H1 (cell line): ENCODE measurements around the gene RRAD. TPM values are rescaled to one million over a fixed set of nuclear protein-coding genes. Genes with fewer than 3 reads are reported as not detected.
A peak's percentile ranks its signal among the peaks of the same experiment; 100 is the strongest.

ENCODE experiments used
- CTCF ChIA-PET: fragments of 300-600 bp; sonication (Branson Sonifier 250); formaldehyde crosslinking; loops from one replicate; lab custom pipeline; 2021; ENCODE audit not compliant: partially characterized antibody; lab: Charles Lee
- POLR2A ChIA-PET: fragments of 300-600 bp; sonication (Branson Sonifier 250); formaldehyde crosslinking; loops from one replicate; lab custom pipeline; 2021; ENCODE audit warnings: inconsistent platforms; ENCODE audit not compliant: partially characterized antibody; lab: Charles Lee
- DNase-seq, 2 experiments: peaks; one replicate each; pipeline versions ENCODE4 v3.0.0 to v3.0.0-alpha.2; 2010 to 2022; ENCODE audit warnings: low spot score in 2 of 2, low read depth in 1 of 2, mixed read lengths in 1 of 2
- FAIRE-seq: peaks from 2 replicates; lab custom pipeline; 2011; peaks lifted over from hg19 to GRCh38; lab: Jason Lieb, UNC
- H2AFZ ChIP-seq: 2 replicates; pipeline ENCODE4 v1.8.1; 2012; ENCODE audit warnings: low read length, inconsistent platforms
- H2AK5ac ChIP-seq: 2 replicates; pipeline ENCODE4 v1.6.1; 2013; ENCODE audit warnings: low read depth, low read length
- H2BK120ac ChIP-seq: replicated peaks from 2 replicates; pipeline ENCODE3; 2013; ENCODE audit warnings: low read depth, low read length, inconsistent platforms
- H2BK12ac ChIP-seq: 2 replicates; pipeline ENCODE4 v1.6.1; 2013; ENCODE audit warnings: low read depth, low read length
- H2BK15ac ChIP-seq: 2 replicates; pipeline ENCODE4 v1.6.1; 2013; ENCODE audit warnings: low read length
- H2BK20ac ChIP-seq: 2 replicates; pipeline ENCODE4 v1.6.1; 2013; ENCODE audit warnings: low read length
- H2BK5ac ChIP-seq: 2 replicates; pipeline ENCODE4 v1.6.1; 2013; ENCODE audit warnings: low read depth, low read length
- H3K14ac ChIP-seq: 2 replicates; pipeline ENCODE4 v1.6.1; 2013; ENCODE audit warnings: inconsistent platforms; ENCODE audit not compliant: insufficient read length
- H3K18ac ChIP-seq: 2 replicates; pipeline ENCODE4 v1.6.1; 2013; ENCODE audit warnings: low read length; ENCODE audit errors: extremely low read depth
- H3K23ac ChIP-seq: 2 replicates; pipeline ENCODE4 v1.6.1; 2013; ENCODE audit warnings: inconsistent platforms; ENCODE audit not compliant: insufficient read length
- H3K23me2 ChIP-seq: 2 replicates; pipeline ENCODE4 v1.6.1; 2013; ENCODE audit warnings: low read depth, low read length
- H3K27ac ChIP-seq: 2 replicates; pipeline ENCODE4 v1.6.1; 2011; ENCODE audit warnings: low read depth, low read length, inconsistent platforms
- H3K27me3 ChIP-seq, 4 experiments: replicated peaks in 1 of 4; 1 replicate in 1 of 4; 2 replicates in 3 of 4; pipeline versions ENCODE4 v1.6.1 to v1.8.1; 2011 to 2013; ENCODE audit warnings: low read length in 3 of 4, mild to moderate bottlenecking in 3 of 4, inconsistent platforms in 2 of 4, mixed read lengths in 2 of 4, moderate library complexity in 1 of 4; ENCODE audit not compliant: control insufficient read depth in 3 of 4, insufficient read depth in 3 of 4; ENCODE audit errors: extremely low read depth in 1 of 4
- H3K36me3 ChIP-seq, 4 experiments: 2 replicates each; pipeline versions ENCODE4 v1.6.1 to v1.8.1; 2011 to 2013; ENCODE audit warnings: mild to moderate bottlenecking in 4 of 4, low read length in 3 of 4, moderate library complexity in 2 of 4, control low read depth in 1 of 4, inconsistent platforms in 1 of 4; ENCODE audit not compliant: insufficient read depth in 4 of 4, control insufficient read depth in 2 of 4
- H3K4ac ChIP-seq: replicated peaks from 2 replicates; pipeline ENCODE3; 2013; ENCODE audit warnings: low read length, low read depth, mixed read lengths, inconsistent platforms; ENCODE audit not compliant: insufficient read length
- H3K4me1 ChIP-seq, 4 experiments: replicated peaks in 1 of 4; 1 replicate in 1 of 4; 2 replicates in 3 of 4; pipeline versions ENCODE4 v1.6.1 to v1.8.1; 2011 to 2013; ENCODE audit warnings: low read length in 3 of 4, inconsistent platforms in 2 of 4, mixed read lengths in 1 of 4; ENCODE audit not compliant: insufficient read depth in 4 of 4, control insufficient read depth in 3 of 4
- H3K4me2 ChIP-seq, 2 experiments: 2 replicates each; pipeline versions ENCODE4 v1.6.1 to v1.8.1; 2011 to 2013; ENCODE audit warnings: low read depth in 2 of 2, low read length in 2 of 2, control low read depth in 1 of 2, inconsistent platforms in 1 of 2, mild to moderate bottlenecking in 1 of 2; ENCODE audit not compliant: insufficient read depth in 1 of 2
- H3K4me3 ChIP-seq, 4 experiments: fragments of 200-600, 300-600 bp in 1 of 4; sonication (generic), shearing (Covaris generic), sonication (Bioruptor Twin) in 1 of 4; 2 replicates each; pipeline versions ENCODE4 v1.5.1 to v1.8.1; 2011 to 2016; ENCODE audit warnings: low read length in 4 of 4, low read depth in 3 of 4, control low read depth in 2 of 4, inconsistent platforms in 2 of 4, mild to moderate bottlenecking in 2 of 4, mixed read lengths in 1 of 4, moderate library complexity in 1 of 4; ENCODE audit not compliant: insufficient read depth in 2 of 4; ENCODE audit errors: extremely low read depth in 1 of 4
- H3K56ac ChIP-seq: replicated peaks from 2 replicates; pipeline ENCODE3; 2013; ENCODE audit warnings: low read depth, mild to moderate bottlenecking, mixed read lengths, low read length, inconsistent platforms; ENCODE audit not compliant: insufficient read length
- H3K79me1 ChIP-seq: 2 replicates; pipeline ENCODE4 v1.6.1; 2013; ENCODE audit warnings: low read depth, low read length, control low read depth
- H3K79me2 ChIP-seq, 2 experiments: 2 replicates each; pipeline versions ENCODE4 v1.6.1 to v1.8.1; 2012 to 2013; ENCODE audit warnings: low read length in 2 of 2, mild to moderate bottlenecking in 2 of 2, inconsistent platforms in 1 of 2; ENCODE audit not compliant: insufficient read depth in 2 of 2, control insufficient read depth in 1 of 2
- H3K9ac ChIP-seq, 4 experiments: replicated peaks in 1 of 4; 1 replicate in 1 of 4; 2 replicates in 3 of 4; pipeline versions ENCODE4 v1.6.1 to v1.8.1; 2011 to 2013; ENCODE audit warnings: low read depth in 3 of 4, low read length in 3 of 4, control low read depth in 2 of 4, mild to moderate bottlenecking in 2 of 4, moderate library complexity in 2 of 4, inconsistent platforms in 1 of 4; ENCODE audit errors: extremely low read depth in 1 of 4
- H3K9me3 ChIP-seq, 2 experiments: 2 replicates each; pipeline versions ENCODE4 v1.6.1 to v1.8.1; 2012 to 2013; ENCODE audit warnings: mild to moderate bottlenecking in 2 of 2, moderate library complexity in 2 of 2, control low read depth in 1 of 2, inconsistent platforms in 1 of 2, low read depth in 1 of 2, low read length in 1 of 2, mixed read lengths in 1 of 2; ENCODE audit not compliant: insufficient read depth in 2 of 2
- H4K20me1 ChIP-seq, 2 experiments: replicated peaks in 1 of 2; 2 replicates each; pipeline versions ENCODE3 to v1.8.1; 2011 to 2013; ENCODE audit warnings: inconsistent platforms in 2 of 2, low read length in 2 of 2, mild to moderate bottlenecking in 1 of 2; ENCODE audit not compliant: insufficient read depth in 2 of 2, control insufficient read depth in 1 of 2
- H4K5ac ChIP-seq: 2 replicates; pipeline ENCODE4 v1.6.1; 2013; ENCODE audit warnings: low read length, low read depth, mixed read lengths, inconsistent platforms; ENCODE audit not compliant: insufficient read length
- H4K8ac ChIP-seq: 2 replicates; pipeline ENCODE4 v1.8.0; 2013; ENCODE audit warnings: mild to moderate bottlenecking, moderate library complexity, low read length, inconsistent platforms; ENCODE audit not compliant: insufficient read depth; ENCODE audit errors: extremely low read depth
- H4K91ac ChIP-seq: replicated peaks from 2 replicates; pipeline ENCODE3; 2013; ENCODE audit warnings: low read length, mixed read lengths, inconsistent platforms; ENCODE audit not compliant: insufficient read length
- CHD1 ChIP-seq: IDR thresholded peaks from 2 replicates; pipeline ENCODE4 v1.6.1; 2012; ENCODE audit warnings: low read depth, low read length, improper control_type of control experiment
- WGBS, 2 experiments: shearing (Covaris generic) in 1 of 2; methylation state at CpG; one replicate each; pipeline versions ENCODE4 v1.1.6 to v1.1.7; 2013 to 2015; ENCODE audit warnings: low lambda C conversion rate in 2 of 2, mixed read lengths in 2 of 2, inconsistent platforms in 1 of 2, low coverage in 1 of 2, missing lambda C conversion rate in 1 of 2; ENCODE audit not compliant: insufficient replicate concordance in 2 of 2, insufficient coverage in 1 of 2, insufficient read length in 1 of 2; ENCODE audit errors: extremely low coverage in 1 of 2, missing lambda C conversion rate in 1 of 2; 5-methylcytosine and 5-hydroxymethylcytosine counted together
- polyA plus RNA-seq, 7 experiments: library from polyadenylated mRNA; depleted of rRNA in 3 of 7; stranded (reverse) in 5 of 7; unstranded in 2 of 7; fragments of >200 nt in 5 of 7; fragments of 200-250 nt in 2 of 7; gene quantifications; 1 replicate in 5 of 7; 2 replicates in 1 of 7; 4 replicates in 1 of 7; pipeline versions ENCODE4 v1.2.1 to v1.2.3, GENCODE V29; 2011 to 2013; ENCODE audit warnings: missing spikeins in 2 of 7, mixed read lengths in 2 of 7
- total RNA-seq: library from RNA; stranded (reverse); fragmentation: NEBNext Ultra II Directional; extraction: Animal tissue kit (Norgen Biotek cat#: 25700); gene quantifications from 2 replicates; pipeline ENCODE4 v1.2.1, GENCODE V29; 2021

RRAD gene
- total and polyA plus RNA-seq, 2 of the 8 experiments (the other 6 are each of a cell fraction or from before 2014, with no cell fraction given), result 0.17 TPM; not detected in 1

GRCh38 chr16:66943426-66944053, 18.2 kb upstream of the RRAD start:
- H3K23ac ChIP-seq, result no peak overlapping the region
- no peak overlapping the region for H3K9ac ChIP-seq
- H3K79me2 ChIP-seq, result no peaks in the 10 kb centered on the region
- H3K4me2 ChIP-seq, result no peak overlapping the region
- WGBS, 2 experiments, result 82% methylated on average over 15 of the region's 15 CpGs; no CpG with 5 or more reads in 1 of the 2 experiments
- H2BK12ac ChIP-seq, result no peak overlapping the region
- no peak overlapping the region for H2AK5ac ChIP-seq
- H4K5ac ChIP-seq, result no peak overlapping the region
- H3K56ac ChIP-seq, result no peak overlapping the region
- no peak overlapping the region for H3K4me3 ChIP-seq
- POLR2A ChIA-PET, result interaction anchor here (0.9 to 1.9 kb wide), 5 partner anchors 15 to 255 kb away, joined by 3 to 6 read pairs (median 3); partner anchors contain the start of gene CDH16
- no peak overlapping the region for H2BK120ac ChIP-seq
- no peak overlapping the region for H2AFZ ChIP-seq
- H3K9me3 ChIP-seq, result no peaks in the 10 kb centered on the region
- no peak overlapping the region for H4K91ac ChIP-seq
- H3K4me1 ChIP-seq, result peaks cover 0 to 5% (median 1%) of the 10 kb centered on the region in 4 experiments; a peak in 2 of 7 replicates
- no peak overlapping the region for H3K27ac ChIP-seq
- peaks cover 6 to 14% (median 13%) of the 10 kb centered on the region in 4 experiments for H3K27me3 ChIP-seq
- H4K20me1 ChIP-seq, result peaks cover 0 to 3% of the 10 kb centered on the region in 2 experiments
- no peak overlapping the region for H3K4ac ChIP-seq
- no peak overlapping the region for H2BK15ac ChIP-seq
- FAIRE-seq, result no peak
- H3K14ac ChIP-seq, result no peak overlapping the region
- no peak overlapping the region for H3K18ac ChIP-seq
- no peak for DNase-seq
- H2BK20ac ChIP-seq, result no peak overlapping the region
- CTCF ChIA-PET, result interaction anchor here (0.5 to 4.7 kb wide), 17 partner anchors 9 to 1215 kb away, joined by 3 to 18 read pairs (median 3); partner anchors contain the start of gene CES3
- H3K79me1 ChIP-seq, result no peaks in the 10 kb centered on the region
- H3K36me3 ChIP-seq, result peaks cover 5 to 18% (median 15%) of the 10 kb centered on the region in 4 experiments; a peak in 7 of 8 replicates
- H3K23me2 ChIP-seq, result peaks cover 2% of the 10 kb centered on the region; the same call in 1 of the 2 replicates
- H4K8ac ChIP-seq, result peak overlapping the region; percentile 57
- H2BK5ac ChIP-seq, result no peak overlapping the region
- no peak for TF ChIP-seq CHD1
